RKO (cell line): ENCODE data around the gene DLGAP3.

ENCODE experiments used
- DNase-seq: peaks from one replicate; pipeline ENCODE4 v3.0.0-alpha.2; 2016; ENCODE audit warnings: low spot score

DLGAP3 gene

GRCh38 chr1:34904236-34905097 is 25.0 kb downstream of the DLGAP3 start:
- no peak for DNase-seq

GRCh38 chr1:34901919-34902318 is 27.5 kb downstream of the DLGAP3 start:
- DNase-seq = no peak

- no peak for DNase-seq
These were observed 28.5 kb downstream of the DLGAP3 start for GRCh38 chr1:34900775-34901502.

- DNase-seq = no peak
These were observed 29.5 kb downstream of the DLGAP3 start for GRCh38 chr1:34899906-34900305.

- no peak for DNase-seq
These were observed 30.0 kb downstream of the DLGAP3 start for GRCh38 chr1:34899471-34899870.

GRCh38 chr1:34898330-34898761 is 31.1 kb downstream of the DLGAP3 start:
- no peak for DNase-seq

GRCh38 chr1:34896612-34897011 is 32.8 kb downstream of the DLGAP3 start:
- no peak for DNase-seq

GRCh38 chr1:34889705-34890104 is 39.7 kb downstream of the DLGAP3 start:
- no peak for DNase-seq

- no peak for DNase-seq
These were observed 41.9 kb downstream of the DLGAP3 start for GRCh38 chr1:34887593-34887992.

- no peak for DNase-seq
These were observed 43.8 kb downstream of the DLGAP3 start for GRCh38 chr1:34885405-34886247.

GRCh38 chr1:34884961-34885360 is 44.5 kb downstream of the DLGAP3 start:
- DNase-seq = no peak

GRCh38 chr1:34884536-34884935 is 44.9 kb downstream of the DLGAP3 start:
- DNase-seq = no peak

- no peak for DNase-seq
These were observed 50.2 kb downstream of the DLGAP3 start for GRCh38 chr1:34879230-34879629.

- DNase-seq = no peak
These were observed 53.0 kb downstream of the DLGAP3 start for GRCh38 chr1:34876406-34876805.

- no peak for DNase-seq
These were observed 55.0 kb downstream of the DLGAP3 start for GRCh38 chr1:34874296-34874952.

GRCh38 chr1:34872133-34872503 is 57.3 kb downstream of the DLGAP3 start:
- no peak for DNase-seq

GRCh38 chr1:34871443-34872132 is 57.9 kb downstream of the DLGAP3 start:
- DNase-seq = no peak

GRCh38 chr1:34870395-34870794 is 59.1 kb downstream of the DLGAP3 start:
- DNase-seq = no peak

- DNase-seq = no peak
These were observed 59.7 kb downstream of the DLGAP3 start for GRCh38 chr1:34869760-34870159.

- no peak for DNase-seq
These were observed 61.0 kb downstream of the DLGAP3 start for GRCh38 chr1:34868230-34869049.
